ENCODE data around the gene FTH1. TPM values are rescaled to one million over a fixed set of nuclear protein-coding genes. Genes with fewer than 3 reads are reported as not detected.

Gene FTH1
- total RNA-seq, 1 donor from 2014 or later, result 885 TPM

DNA sequence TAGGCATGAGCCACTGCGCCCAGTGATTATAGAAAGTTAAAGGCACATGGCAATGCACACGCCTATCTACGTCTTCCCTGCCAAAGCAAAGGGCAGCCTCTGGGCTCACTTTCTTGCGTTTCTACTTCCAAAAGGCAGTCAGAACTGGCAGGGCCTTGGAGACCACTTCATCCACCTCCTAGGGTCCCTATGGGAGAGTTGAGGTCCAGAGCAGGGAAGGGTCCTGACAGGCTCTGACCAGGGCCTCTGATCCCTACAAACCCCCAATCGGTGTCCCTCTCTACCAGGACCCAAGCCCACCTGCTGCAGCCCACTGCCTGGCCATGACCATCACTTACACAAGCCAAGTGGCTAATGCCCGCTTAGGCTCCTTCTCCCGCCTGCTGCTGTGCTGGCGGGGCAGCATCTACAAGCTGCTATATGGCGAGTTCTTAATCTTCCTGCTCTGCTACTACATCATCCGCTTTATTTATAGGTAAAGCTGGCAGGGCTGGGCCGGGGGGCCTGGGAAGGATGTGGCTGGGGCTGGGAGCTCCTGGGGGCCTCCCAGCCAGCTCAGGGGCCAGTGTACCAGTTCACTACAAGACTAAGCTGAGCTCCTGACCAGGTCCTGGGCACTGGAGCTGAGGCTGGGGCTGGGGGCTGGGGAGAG lies 15.8 kb downstream of the FTH1 start:
- no peak overlapping the region for H3K27ac Mint-ChIP-seq (ENCODE audit: unreplicated experiment)
- H3K9me3 Mint-ChIP-seq (ENCODE audit: unreplicated experiment), result peaks cover 3% of the 10 kb centered on the region
- no peaks in the 10 kb centered on the region for H3K36me3 Mint-ChIP-seq (ENCODE audit: unreplicated experiment)
- no peak for DNase-seq
- H3K4me3 Mint-ChIP-seq (ENCODE audit: unreplicated experiment), result no peak overlapping the region
- TF ChIP-seq, protein P1, sequence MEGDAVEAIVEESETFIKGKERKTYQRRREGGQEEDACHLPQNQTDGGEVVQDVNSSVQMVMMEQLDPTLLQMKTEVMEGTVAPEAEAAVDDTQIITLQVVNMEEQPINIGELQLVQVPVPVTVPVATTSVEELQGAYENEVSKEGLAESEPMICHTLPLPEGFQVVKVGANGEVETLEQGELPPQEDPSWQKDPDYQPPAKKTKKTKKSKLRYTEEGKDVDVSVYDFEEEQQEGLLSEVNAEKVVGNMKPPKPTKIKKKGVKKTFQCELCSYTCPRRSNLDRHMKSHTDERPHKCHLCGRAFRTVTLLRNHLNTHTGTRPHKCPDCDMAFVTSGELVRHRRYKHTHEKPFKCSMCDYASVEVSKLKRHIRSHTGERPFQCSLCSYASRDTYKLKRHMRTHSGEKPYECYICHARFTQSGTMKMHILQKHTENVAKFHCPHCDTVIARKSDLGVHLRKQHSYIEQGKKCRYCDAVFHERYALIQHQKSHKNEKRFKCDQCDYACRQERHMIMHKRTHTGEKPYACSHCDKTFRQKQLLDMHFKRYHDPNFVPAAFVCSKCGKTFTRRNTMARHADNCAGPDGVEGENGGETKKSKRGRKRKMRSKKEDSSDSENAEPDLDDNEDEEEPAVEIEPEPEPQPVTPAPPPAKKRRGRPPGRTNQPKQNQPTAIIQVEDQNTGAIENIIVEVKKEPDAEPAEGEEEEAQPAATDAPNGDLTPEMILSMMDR (IDR thresholded peaks at IDR 0.05; ENCODE audit: partially characterized antibody, unreplicated experiment), result no peak
- peaks cover 16% of the 10 kb centered on the region for H3K4me1 Mint-ChIP-seq (ENCODE audit: low read depth, unreplicated experiment)
- peaks cover 13% of the 10 kb centered on the region for H3K27me3 Mint-ChIP-seq (ENCODE audit: unreplicated experiment)

DNA sequence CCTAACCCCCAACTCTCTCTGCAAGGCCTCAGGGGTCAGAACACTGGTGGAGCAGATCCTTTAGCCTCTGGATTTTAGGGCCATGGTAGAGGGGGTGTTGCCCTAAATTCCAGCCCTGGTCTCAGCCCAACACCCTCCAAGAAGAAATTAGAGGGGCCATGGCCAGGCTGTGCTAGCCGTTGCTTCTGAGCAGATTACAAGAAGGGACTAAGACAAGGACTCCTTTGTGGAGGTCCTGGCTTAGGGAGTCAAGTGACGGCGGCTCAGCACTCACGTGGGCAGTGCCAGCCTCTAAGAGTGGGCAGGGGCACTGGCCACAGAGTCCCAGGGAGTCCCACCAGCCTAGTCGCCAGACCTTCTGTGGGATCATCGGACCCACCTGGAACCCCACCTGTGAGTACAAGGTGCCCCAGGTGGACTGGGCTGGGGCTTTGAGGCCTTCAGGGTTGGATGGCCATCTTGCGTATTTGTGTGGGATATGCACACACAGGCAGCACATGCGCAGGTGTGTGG lies 17.3 kb downstream of the FTH1 start, which contains the start of gene BEST1:
Gene BEST1, plus strand, starts transcription at position 317 of the 513 bp plus-strand sequence. CDS start 1,456 bp downstream, outside the sequence.
- Mint-ChIP-seq H3K9me3 (ENCODE audit: unreplicated experiment) (peaks cover 1% of the 10 kb centered on the region), H3K27me3 (ENCODE audit: unreplicated experiment) (peaks cover 6% of the 10 kb centered on the region), H3K36me3 (ENCODE audit: unreplicated experiment) (no peaks in the 10 kb centered on the region), H3K27ac (ENCODE audit: unreplicated experiment) (peak within 1 kb of the TSS; percentile 95), H3K4me3 (ENCODE audit: unreplicated experiment) (peak within 1 kb of the TSS; percentile 56), H3K4me1 (ENCODE audit: low read depth, unreplicated experiment) (peaks cover 16% of the 10 kb centered on the region)
- DNase-seq, result no peak
- TF ChIP-seq, protein P1 (IDR thresholded peaks at IDR 0.05; ENCODE audit: partially characterized antibody, unreplicated experiment), result no peak

DNA sequence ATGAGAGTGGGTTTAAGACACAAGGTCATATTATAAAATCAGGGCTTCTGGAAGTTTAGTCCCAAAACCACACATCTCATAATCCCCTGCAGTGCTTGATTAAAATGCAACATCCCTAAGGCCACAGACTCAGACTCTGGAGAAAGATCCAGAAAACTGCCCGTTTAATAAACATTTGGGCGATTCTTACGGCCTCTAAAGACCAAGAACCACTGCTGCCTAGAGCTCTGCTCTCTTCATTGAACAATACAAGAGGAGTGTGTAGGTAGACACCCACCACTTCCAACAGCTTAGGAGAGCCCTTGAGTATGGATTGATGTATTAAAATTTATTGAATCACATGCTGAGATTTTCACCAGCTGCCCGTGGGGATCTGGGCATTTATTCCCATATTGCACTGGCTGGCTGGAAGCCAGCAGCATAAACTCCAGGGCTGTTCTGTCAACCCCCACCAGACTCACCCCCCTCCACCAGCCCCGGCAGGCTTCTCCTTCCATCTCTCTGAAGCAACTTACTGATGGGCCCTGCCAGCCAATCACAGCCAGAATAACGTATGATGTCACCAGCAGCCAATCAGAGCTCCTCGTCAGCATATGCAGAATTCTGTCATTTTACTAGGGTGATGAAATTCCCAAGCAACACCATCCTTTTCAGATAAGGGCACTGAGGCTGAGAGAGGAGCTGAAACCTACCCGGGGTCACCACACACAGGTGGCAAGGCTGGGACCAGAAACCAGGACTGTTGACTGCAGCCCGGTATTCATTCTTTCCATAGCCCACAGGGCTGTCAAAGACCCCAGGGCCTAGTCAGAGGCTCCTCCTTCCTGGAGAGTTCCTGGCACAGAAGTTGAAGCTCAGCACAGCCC lies 18.0 kb downstream of the FTH1 start:
- peak; percentile 79 for DNase-seq
- Mint-ChIP-seq H3K9me3 (ENCODE audit: unreplicated experiment) (peaks cover 1% of the 10 kb centered on the region), H3K4me1 (ENCODE audit: low read depth, unreplicated experiment) (peaks cover 16% of the 10 kb centered on the region), H3K27ac (ENCODE audit: unreplicated experiment) (peak overlapping the region; percentile 95), H3K4me3 (ENCODE audit: unreplicated experiment) (peak overlapping the region; percentile 56), H3K36me3 (ENCODE audit: unreplicated experiment) (no peaks in the 10 kb centered on the region), H3K27me3 (ENCODE audit: unreplicated experiment) (peaks cover 6% of the 10 kb centered on the region)
- TF ChIP-seq, protein P1 (IDR thresholded peaks at IDR 0.05; ENCODE audit: partially characterized antibody, unreplicated experiment), result no peak

DNA sequence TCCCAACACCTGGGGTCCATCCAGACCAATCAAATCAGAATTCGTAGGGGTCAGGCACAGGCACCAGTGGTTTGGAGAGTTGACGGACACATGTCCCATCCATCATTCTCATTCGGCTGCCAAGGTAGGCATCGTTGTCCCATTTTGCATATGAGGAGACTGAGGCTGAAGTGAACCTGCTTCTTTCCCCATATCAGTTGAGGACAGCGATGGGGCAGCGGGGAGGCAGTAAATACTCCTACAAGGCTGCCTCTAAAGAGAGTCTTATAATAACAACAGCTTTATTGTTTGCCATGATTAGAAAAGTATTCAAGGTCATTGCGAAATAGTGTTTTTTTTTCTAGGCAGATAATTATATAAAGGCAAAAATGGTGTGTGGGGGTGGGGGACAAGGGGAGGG lies 18.9 kb downstream of the FTH1 start:
- DNase-seq, result no peak
- peak overlapping the region; percentile 95 for H3K27ac Mint-ChIP-seq (ENCODE audit: unreplicated experiment)
- TF ChIP-seq, protein P1 (IDR thresholded peaks at IDR 0.05; ENCODE audit: partially characterized antibody, unreplicated experiment), result no peak
- no peak overlapping the region for H3K4me3 Mint-ChIP-seq (ENCODE audit: unreplicated experiment)
- no peaks in the 10 kb centered on the region for H3K36me3 Mint-ChIP-seq (ENCODE audit: unreplicated experiment)
- H3K27me3 Mint-ChIP-seq (ENCODE audit: unreplicated experiment), result peaks cover 6% of the 10 kb centered on the region
- H3K9me3 Mint-ChIP-seq (ENCODE audit: unreplicated experiment), result peaks cover 1% of the 10 kb centered on the region
- H3K4me1 Mint-ChIP-seq (ENCODE audit: low read depth, unreplicated experiment), result peaks cover 16% of the 10 kb centered on the region
